Measurements from ENCODE around the gene EP400.
A peak's percentile ranks its signal among the peaks of the same experiment; 100 is the strongest.

EP400 gene

DNA sequence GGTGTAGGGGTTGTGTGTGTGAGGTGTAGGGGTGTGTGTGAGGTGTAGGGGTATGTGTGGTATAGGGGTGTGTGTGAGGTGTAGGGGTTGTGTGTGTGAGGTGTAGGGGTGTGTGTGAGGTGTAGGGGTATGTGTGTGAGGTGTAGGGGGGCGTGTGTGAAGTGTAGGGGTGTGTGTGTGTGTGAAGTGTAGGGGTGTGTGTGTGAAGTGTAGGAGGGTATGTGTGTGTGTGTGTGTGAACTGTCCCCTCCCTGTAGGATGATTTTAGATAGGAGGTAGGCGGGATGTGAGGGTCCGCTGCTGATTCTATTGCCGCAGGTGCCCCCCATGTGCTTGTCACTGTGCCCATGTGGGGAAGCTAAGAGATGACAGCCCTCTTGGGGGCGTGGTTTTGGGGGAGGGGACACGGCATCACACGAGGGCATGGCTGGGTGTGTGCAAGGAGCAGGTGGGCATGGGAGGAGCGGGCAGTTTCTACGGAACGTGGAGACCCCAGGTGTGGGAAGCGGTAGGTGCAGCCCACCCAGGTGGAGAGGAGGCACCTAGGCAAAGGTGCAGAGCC, 105.9 kb downstream of the EP400 start:
- TF ChIP-seq, protein P1, sequence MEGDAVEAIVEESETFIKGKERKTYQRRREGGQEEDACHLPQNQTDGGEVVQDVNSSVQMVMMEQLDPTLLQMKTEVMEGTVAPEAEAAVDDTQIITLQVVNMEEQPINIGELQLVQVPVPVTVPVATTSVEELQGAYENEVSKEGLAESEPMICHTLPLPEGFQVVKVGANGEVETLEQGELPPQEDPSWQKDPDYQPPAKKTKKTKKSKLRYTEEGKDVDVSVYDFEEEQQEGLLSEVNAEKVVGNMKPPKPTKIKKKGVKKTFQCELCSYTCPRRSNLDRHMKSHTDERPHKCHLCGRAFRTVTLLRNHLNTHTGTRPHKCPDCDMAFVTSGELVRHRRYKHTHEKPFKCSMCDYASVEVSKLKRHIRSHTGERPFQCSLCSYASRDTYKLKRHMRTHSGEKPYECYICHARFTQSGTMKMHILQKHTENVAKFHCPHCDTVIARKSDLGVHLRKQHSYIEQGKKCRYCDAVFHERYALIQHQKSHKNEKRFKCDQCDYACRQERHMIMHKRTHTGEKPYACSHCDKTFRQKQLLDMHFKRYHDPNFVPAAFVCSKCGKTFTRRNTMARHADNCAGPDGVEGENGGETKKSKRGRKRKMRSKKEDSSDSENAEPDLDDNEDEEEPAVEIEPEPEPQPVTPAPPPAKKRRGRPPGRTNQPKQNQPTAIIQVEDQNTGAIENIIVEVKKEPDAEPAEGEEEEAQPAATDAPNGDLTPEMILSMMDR (IDR thresholded peaks at IDR 0.05; ENCODE audit: insufficient read depth, low read depth, low read length, missing control alignments), result no peak
- H3K4me3 ChIP-seq (ENCODE audit: low read length), result no peak overlapping the region
- no peak for DNase-seq (ENCODE audit: low read depth)

DNA sequence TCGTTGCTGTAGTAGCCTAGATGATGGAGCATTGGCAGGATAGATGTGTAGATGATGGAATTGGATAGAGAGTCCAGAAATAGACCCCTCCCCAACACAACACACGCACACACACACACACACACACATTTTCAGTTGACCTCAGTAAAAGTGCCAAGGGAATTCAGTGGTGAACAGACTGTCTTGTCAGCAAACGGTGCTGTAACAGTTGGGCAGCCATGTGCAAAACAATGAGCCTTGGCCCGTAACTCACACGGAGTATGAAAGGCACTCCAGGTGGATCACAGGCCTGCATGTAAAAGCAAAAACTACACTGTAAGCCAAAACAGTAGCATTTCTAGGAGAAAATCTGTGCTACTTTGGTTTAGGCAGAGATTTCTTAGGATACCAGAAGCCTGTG, 106.6 kb downstream of the EP400 start:
- TF ChIP-seq, protein P1 (IDR thresholded peaks at IDR 0.05; ENCODE audit: insufficient read depth, low read depth, low read length, missing control alignments), result no peak
- no peak for DNase-seq (ENCODE audit: low read depth)
- no peak overlapping the region for H3K4me3 ChIP-seq (ENCODE audit: low read length)

DNA sequence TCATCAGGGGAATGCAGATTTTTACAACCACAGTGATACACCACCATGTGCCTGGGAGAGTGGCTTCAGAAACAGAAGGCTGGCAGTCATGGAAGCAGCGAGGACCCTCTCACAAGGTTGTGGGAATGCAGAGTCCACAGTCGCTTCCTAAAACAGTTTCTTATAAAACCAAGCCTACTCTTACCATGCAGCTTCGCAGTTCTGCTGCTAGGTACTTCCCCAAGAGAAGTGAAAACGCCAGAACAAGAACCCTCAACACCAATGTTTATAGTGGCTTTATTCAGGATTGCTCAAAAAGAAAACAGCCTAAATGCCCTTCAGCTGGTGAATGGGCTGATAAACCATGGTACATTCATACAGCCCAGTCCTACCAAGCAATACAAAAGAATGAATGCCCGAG, 107.2 kb downstream of the EP400 start:
- TF ChIP-seq, protein P1 (IDR thresholded peaks at IDR 0.05; ENCODE audit: insufficient read depth, low read depth, low read length, missing control alignments), result no peak
- DNase-seq (ENCODE audit: low read depth), result peak; percentile 17
- no peak overlapping the region for H3K4me3 ChIP-seq (ENCODE audit: low read length)

DNA sequence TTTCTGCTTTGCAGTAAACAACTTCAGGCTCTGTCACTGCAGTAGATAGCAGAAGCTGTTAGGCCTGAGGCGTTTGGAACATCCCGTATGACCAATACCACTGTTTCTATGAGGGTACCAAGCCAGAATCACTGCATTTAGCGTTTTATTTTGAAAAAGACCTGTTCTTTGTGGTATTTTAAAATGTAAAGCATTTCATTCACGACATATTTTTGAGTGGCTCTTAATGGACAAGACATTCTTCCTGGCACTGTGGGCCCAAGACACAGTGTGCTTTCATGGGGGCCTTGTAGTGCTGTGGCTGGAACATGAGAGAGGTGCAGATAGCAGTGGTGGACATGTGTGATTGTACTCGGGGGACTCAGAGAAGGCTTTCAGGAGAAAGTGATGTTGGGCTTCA, 107.9 kb downstream of the EP400 start:
- no peak overlapping the region for H3K4me3 ChIP-seq (ENCODE audit: low read length)
- TF ChIP-seq, protein P1 (IDR thresholded peaks at IDR 0.05; ENCODE audit: insufficient read depth, low read depth, low read length, missing control alignments), result no peak
- no peak for DNase-seq (ENCODE audit: low read depth)

DNA sequence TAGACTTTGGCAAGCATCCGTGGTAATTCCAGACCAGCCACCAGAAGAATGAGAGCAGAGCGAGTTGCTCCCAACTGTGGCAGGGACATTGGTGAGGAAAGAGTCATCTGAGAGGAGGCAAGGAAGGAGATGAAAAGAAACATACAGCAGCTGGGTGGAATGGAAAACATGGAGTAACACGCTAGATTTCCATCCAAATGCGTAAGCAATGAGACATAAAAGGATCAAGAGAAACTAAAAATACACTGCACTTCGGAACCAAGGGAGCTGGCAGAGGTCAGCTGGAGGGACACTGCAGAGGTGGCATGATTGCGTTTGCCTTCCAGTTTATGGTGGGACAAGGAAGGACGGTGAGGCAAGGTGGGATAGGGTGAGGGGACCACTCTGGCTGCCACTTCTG, 111.5 kb downstream of the EP400 start:
- TF ChIP-seq, protein P1 (IDR thresholded peaks at IDR 0.05; ENCODE audit: insufficient read depth, low read depth, low read length, missing control alignments), result no peak
- no peak for DNase-seq (ENCODE audit: low read depth)
- H3K4me3 ChIP-seq (ENCODE audit: low read length), result no peak overlapping the region

DNA sequence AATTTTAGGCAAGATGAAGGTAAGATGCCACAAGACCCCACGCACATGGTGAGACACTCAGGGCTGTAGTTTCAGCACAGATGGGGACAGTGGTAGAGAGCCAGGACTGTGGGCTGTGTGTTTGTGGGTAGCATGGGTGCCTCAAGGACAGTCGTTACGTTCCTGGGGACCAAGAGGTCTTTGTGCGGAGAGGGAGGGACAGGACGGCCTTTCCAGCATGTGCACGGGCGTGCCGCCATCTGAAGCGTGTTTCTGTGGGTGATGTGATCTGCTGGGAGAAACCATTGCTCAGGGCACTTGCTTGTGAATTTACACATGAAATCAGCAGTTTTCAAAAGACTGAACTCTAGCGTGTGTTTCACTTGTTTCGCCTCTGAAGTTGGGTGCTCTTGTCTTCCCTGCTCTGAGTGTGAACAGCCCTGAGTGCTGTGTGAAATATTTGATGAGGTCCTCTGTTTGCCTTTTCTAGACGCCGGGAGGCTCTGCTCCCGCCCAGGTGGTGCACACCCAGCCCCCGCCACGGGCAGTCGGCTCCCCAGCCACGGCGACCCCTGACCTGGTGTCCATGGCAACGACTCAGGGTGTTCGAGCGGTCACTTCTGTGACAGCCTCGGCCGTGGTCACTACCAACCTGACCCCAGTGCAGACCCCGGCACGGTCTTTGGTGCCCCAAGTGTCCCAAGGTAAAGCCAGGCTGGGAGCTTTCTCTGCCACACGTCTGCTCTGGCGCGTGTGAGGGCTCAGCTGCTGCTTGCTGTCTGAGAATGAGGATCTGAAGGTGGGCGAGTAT, 112.1 kb downstream of the EP400 start:
- TF ChIP-seq, protein P1 (IDR thresholded peaks at IDR 0.05; ENCODE audit: insufficient read depth, low read depth, low read length, missing control alignments), result no peak
- no peak for DNase-seq (ENCODE audit: low read depth)
- H3K4me3 ChIP-seq (ENCODE audit: low read length), result no peak overlapping the region

DNA sequence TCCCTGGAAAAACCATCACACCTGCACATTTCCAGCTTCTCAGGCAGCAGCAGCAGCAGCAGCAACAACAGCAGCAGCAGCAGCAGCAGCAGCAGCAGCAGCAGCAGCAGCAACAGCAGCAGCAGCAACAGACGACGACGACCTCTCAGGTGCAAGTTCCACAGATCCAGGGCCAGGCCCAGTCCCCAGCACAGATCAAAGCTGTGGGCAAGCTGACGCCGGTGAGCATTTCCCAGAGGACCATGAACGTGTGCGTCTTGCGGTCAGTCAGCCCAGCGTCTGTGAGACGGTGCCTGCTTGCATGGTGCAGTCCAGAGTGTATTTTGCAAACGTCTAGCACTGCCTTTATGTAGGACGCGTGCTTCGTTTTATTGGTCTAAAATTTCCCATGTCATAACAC, 112.7 kb downstream of the EP400 start:
- TF ChIP-seq, protein P1 (IDR thresholded peaks at IDR 0.05; ENCODE audit: insufficient read depth, low read depth, low read length, missing control alignments), result no peak
- DNase-seq (ENCODE audit: low read depth), result no peak
- no peak overlapping the region for H3K4me3 ChIP-seq (ENCODE audit: low read length)

Measured in epithelial cell of esophagus (primary cell).